Measurements from ENCODE around the gene TTLL4.

DNA sequence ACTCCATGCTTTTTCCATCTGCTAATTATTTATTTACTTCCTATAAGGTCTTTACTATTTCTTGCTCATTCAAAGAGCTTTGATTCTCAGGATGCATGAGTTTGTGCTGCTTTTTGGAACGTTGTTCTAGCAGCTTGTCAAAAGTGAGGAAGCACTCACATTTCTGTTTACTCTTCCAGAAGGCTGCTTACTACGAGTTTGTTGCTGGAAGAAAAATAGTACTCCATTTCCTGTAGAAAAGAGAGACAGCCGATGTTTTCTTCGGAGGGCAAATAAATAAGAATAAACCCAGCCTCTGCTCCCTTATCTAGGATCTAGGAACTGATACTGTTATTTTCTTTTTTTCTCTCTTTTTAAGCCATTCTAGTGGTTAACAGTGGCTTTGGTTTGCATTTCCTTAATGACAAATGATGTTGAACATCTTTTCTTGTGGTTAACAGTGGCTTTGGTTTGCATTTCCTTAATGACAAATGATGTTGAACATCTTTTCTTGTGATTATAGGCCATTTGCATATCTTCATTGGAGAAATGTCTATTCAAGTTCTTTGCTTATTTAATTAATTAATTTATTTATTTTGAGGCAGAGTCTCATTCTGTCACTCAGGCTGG lies 91.9 kb downstream of the TTLL4 start:
- TF ChIP-seq POLR2A (IDR thresholded peaks at IDR 0.05): no peak
- TF ChIP-seq, protein P1, sequence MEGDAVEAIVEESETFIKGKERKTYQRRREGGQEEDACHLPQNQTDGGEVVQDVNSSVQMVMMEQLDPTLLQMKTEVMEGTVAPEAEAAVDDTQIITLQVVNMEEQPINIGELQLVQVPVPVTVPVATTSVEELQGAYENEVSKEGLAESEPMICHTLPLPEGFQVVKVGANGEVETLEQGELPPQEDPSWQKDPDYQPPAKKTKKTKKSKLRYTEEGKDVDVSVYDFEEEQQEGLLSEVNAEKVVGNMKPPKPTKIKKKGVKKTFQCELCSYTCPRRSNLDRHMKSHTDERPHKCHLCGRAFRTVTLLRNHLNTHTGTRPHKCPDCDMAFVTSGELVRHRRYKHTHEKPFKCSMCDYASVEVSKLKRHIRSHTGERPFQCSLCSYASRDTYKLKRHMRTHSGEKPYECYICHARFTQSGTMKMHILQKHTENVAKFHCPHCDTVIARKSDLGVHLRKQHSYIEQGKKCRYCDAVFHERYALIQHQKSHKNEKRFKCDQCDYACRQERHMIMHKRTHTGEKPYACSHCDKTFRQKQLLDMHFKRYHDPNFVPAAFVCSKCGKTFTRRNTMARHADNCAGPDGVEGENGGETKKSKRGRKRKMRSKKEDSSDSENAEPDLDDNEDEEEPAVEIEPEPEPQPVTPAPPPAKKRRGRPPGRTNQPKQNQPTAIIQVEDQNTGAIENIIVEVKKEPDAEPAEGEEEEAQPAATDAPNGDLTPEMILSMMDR (IDR thresholded peaks at IDR 0.05): no peak

Measured in thyroid gland (tissue), 4 donors.